Measurements from ENCODE around the gene KRTAP10-4. TPM values are rescaled to one million over a fixed set of nuclear protein-coding genes. Genes with fewer than 3 reads are reported as not detected.

The KRTAP10-4 gene
- total RNA-seq, 4 donors from 2014 or later, result not detected

GRCh38 chr21:44531606-44532564 is 41.6 kb upstream of the KRTAP10-4 start:
- in situ Hi-C loops (cut with MboI; ENCODE audit: low pct_ligation_motif_present in 1 of 4, low pct_unique_long_range_greater_than_20kb in 1 of 4, low sequenced_read_pairs in 3 of 4), result no loop called here
- TF ChIP-seq POLR2AphosphoS5 (IDR thresholded peaks at IDR 0.05) (no peak), POLR2A (IDR thresholded peaks at IDR 0.05) (no peak), CTCF (IDR thresholded peaks at IDR 0.05) (no peak), EP300 (IDR thresholded peaks at IDR 0.05; ENCODE audit: low read depth) (no peak)
- intact Hi-C loops (cut with DNase I; ENCODE audit: low total_unique reads), result no loop called here
- Histone ChIP-seq H3K36me3 (no peaks in the 10 kb centered on the region), H3K27ac (no peak overlapping the region), H3K9me3 (no peaks in the 10 kb centered on the region), H3K27me3 (no peaks in the 10 kb centered on the region), H3K4me1 (no peaks in the 10 kb centered on the region), H3K4me3 (no peak overlapping the region)
- 65 to 73% methylated on average over 13 to 23 of the region's 30 CpGs for WGBS, 2 donors (ENCODE audit: low coverage in 1 of 2)
- DNase-seq, result peak; percentile 1

- no peaks in the 10 kb centered on the region for H3K36me3 ChIP-seq
- DNase-seq, result peak; percentile 4
- no peak overlapping the region for H3K27ac ChIP-seq
- TF ChIP-seq EP300 (IDR thresholded peaks at IDR 0.05; ENCODE audit: low read depth), result no peak
- TF ChIP-seq POLR2A (IDR thresholded peaks at IDR 0.05), result no peak
- in situ Hi-C loops (cut with MboI; ENCODE audit: low pct_ligation_motif_present in 1 of 4, low pct_unique_long_range_greater_than_20kb in 1 of 4, low sequenced_read_pairs in 3 of 4) (no loop called here), intact Hi-C loops (cut with DNase I; ENCODE audit: low total_unique reads) (no loop called here)
- WGBS, 2 donors (ENCODE audit: low coverage in 1 of 2), result 89 to 100% methylated on average over 1 to 16 of the region's 16 CpGs
- H3K9me3 ChIP-seq, result no peaks in the 10 kb centered on the region
- H3K4me1 ChIP-seq, result no peaks in the 10 kb centered on the region
- no peak overlapping the region for H3K4me3 ChIP-seq
- H3K27me3 ChIP-seq, result no peaks in the 10 kb centered on the region
Observed at GRCh38 chr21:44532712-44533111, 40.8 kb upstream of the KRTAP10-4 start.

GRCh38 chr21:44533121-44533890 is 40.2 kb upstream of the KRTAP10-4 start:
- TF ChIP-seq EP300 (IDR thresholded peaks at IDR 0.05; ENCODE audit: low read depth) (no peak), CTCF (IDR thresholded peaks at IDR 0.05) (no peak), POLR2AphosphoS5 (IDR thresholded peaks at IDR 0.05) (no peak), POLR2A (IDR thresholded peaks at IDR 0.05) (no peak)
- WGBS, 2 donors (ENCODE audit: low coverage in 1 of 2), result 90% methylated on average over 37 of the region's 37 CpGs; no CpG with 5 or more reads in 1 of the 2 donors

GRCh38 chr21:44533891-44534627 is 39.5 kb upstream of the KRTAP10-4 start:
- 92% methylated on average over 16 of the region's 21 CpGs; no CpG with 5 or more reads in 1 of the 2 donors for WGBS, 2 donors (ENCODE audit: low coverage in 1 of 2)
- Histone ChIP-seq H3K9me3 (no peaks in the 10 kb centered on the region), H3K36me3 (no peaks in the 10 kb centered on the region), H3K4me3 (no peak overlapping the region), H3K27ac (no peak overlapping the region), H3K27me3 (peaks cover 5% of the 10 kb centered on the region), H3K4me1 (no peaks in the 10 kb centered on the region)
- in situ Hi-C loops (cut with MboI; ENCODE audit: low pct_ligation_motif_present in 1 of 4, low pct_unique_long_range_greater_than_20kb in 1 of 4, low sequenced_read_pairs in 3 of 4), result no loop called here
- TF ChIP-seq POLR2AphosphoS5 (IDR thresholded peaks at IDR 0.05) (no peak), POLR2A (IDR thresholded peaks at IDR 0.05) (no peak), CTCF (IDR thresholded peaks at IDR 0.05) (no peak), EP300 (IDR thresholded peaks at IDR 0.05; ENCODE audit: low read depth) (no peak)
- intact Hi-C loops (cut with DNase I; ENCODE audit: low total_unique reads), result no loop called here
- peak; percentile 4 for DNase-seq

More at GRCh38 chr21:44533121-44533890, 40.2 kb upstream of the KRTAP10-4 start:
- intact Hi-C loops (cut with DNase I; ENCODE audit: low total_unique reads), result no loop called here
- DNase-seq, result peak; percentile 4
- Histone ChIP-seq H3K27ac (no peak overlapping the region), H3K4me1 (no peaks in the 10 kb centered on the region), H3K36me3 (no peaks in the 10 kb centered on the region), H3K4me3 (no peak overlapping the region), H3K9me3 (no peaks in the 10 kb centered on the region), H3K27me3 (no peaks in the 10 kb centered on the region)
- in situ Hi-C loops (cut with MboI; ENCODE audit: low pct_ligation_motif_present in 1 of 4, low pct_unique_long_range_greater_than_20kb in 1 of 4, low sequenced_read_pairs in 3 of 4), result no loop called here

Measured in transverse colon (tissue), 4 donors.